ENCODE measurements around the gene CCRL2. TPM values are rescaled to one million over a fixed set of nuclear protein-coding genes. Genes with fewer than 3 reads are reported as not detected.

The CCRL2 gene
- total RNA-seq, 4 donors from 2014 or later, result 0.59 to 1.4 (median 0.99) TPM

GRCh38 chr3:46365041-46365440, 42.0 kb upstream of the CCRL2 start:
- no peaks in the 10 kb centered on the region for H3K9me3 ChIP-seq
- no peak overlapping the region for H3K4me3 ChIP-seq
- no peaks in the 10 kb centered on the region for H3K27me3 ChIP-seq
- H3K36me3 ChIP-seq, result no peaks in the 10 kb centered on the region
- no peak overlapping the region for H3K27ac ChIP-seq
- TF ChIP-seq POLR2A (IDR thresholded peaks at IDR 0.05) (no peak), CTCF (IDR thresholded peaks at IDR 0.05) (no peak), EP300 (IDR thresholded peaks at IDR 0.05) (no peak), POLR2AphosphoS5 (IDR thresholded peaks at IDR 0.05) (no peak)
- peaks cover 17% of the 10 kb centered on the region for H3K4me1 ChIP-seq
- 87% methylated on average over 4 of the region's 4 CpGs for WGBS
- DNase-seq (ENCODE audit: low spot score in 2 of 2), result no peak

- Histone ChIP-seq H3K4me1 (peaks cover 8% of the 10 kb centered on the region), H3K27ac (no peak overlapping the region), H3K4me3 (no peak overlapping the region), H3K9me3 (no peaks in the 10 kb centered on the region), H3K27me3 (no peaks in the 10 kb centered on the region), H3K36me3 (no peaks in the 10 kb centered on the region)
- no peak for DNase-seq (ENCODE audit: low spot score in 2 of 2)
- WGBS, result 79% methylated on average over 5 of the region's 5 CpGs
- TF ChIP-seq EP300 (IDR thresholded peaks at IDR 0.05), result no peak
- no peak for TF ChIP-seq POLR2A (IDR thresholded peaks at IDR 0.05)
- no peak for TF ChIP-seq POLR2AphosphoS5 (IDR thresholded peaks at IDR 0.05)
- no peak for TF ChIP-seq CTCF (IDR thresholded peaks at IDR 0.05)
Measured at GRCh38 chr3:46365737-46366524, 41.1 kb upstream of the CCRL2 start.

GRCh38 chr3:46367811-46368210, 39.2 kb upstream of the CCRL2 start:
- Histone ChIP-seq H3K4me1 (no peaks in the 10 kb centered on the region), H3K27ac (no peak overlapping the region), H3K27me3 (peaks cover 2% of the 10 kb centered on the region), H3K9me3 (no peaks in the 10 kb centered on the region), H3K4me3 (no peak overlapping the region), H3K36me3 (no peaks in the 10 kb centered on the region)
- TF ChIP-seq CTCF (IDR thresholded peaks at IDR 0.05) (no peak), EP300 (IDR thresholded peaks at IDR 0.05) (no peak), POLR2AphosphoS5 (IDR thresholded peaks at IDR 0.05) (no peak), POLR2A (IDR thresholded peaks at IDR 0.05) (no peak)
- WGBS, result 94% methylated on average over 5 of the region's 5 CpGs
- no peak for DNase-seq (ENCODE audit: low spot score in 2 of 2)

- Histone ChIP-seq H3K36me3 (no peaks in the 10 kb centered on the region), H3K27ac (no peak overlapping the region), H3K4me3 (no peak overlapping the region), H3K9me3 (no peaks in the 10 kb centered on the region), H3K4me1 (no peaks in the 10 kb centered on the region), H3K27me3 (peaks cover 3% of the 10 kb centered on the region)
- 67% methylated on average over 7 of the region's 7 CpGs for WGBS
- DNase-seq (ENCODE audit: low spot score in 2 of 2), result peak in 1 of 2 donors; percentile 69
- TF ChIP-seq EP300 (IDR thresholded peaks at IDR 0.05), result no peak
- no peak for TF ChIP-seq POLR2A (IDR thresholded peaks at IDR 0.05)
- no peak for TF ChIP-seq CTCF (IDR thresholded peaks at IDR 0.05)
- no peak for TF ChIP-seq POLR2AphosphoS5 (IDR thresholded peaks at IDR 0.05)
Measured at GRCh38 chr3:46368569-46368968, 38.5 kb upstream of the CCRL2 start.

GRCh38 chr3:46369151-46369550, 37.9 kb upstream of the CCRL2 start:
- H3K27ac ChIP-seq, result no peak overlapping the region
- DNase-seq (ENCODE audit: low spot score in 2 of 2), result no peak
- no peaks in the 10 kb centered on the region for H3K4me1 ChIP-seq
- peaks cover 6% of the 10 kb centered on the region for H3K27me3 ChIP-seq
- H3K4me3 ChIP-seq, result no peak overlapping the region
- H3K36me3 ChIP-seq, result no peaks in the 10 kb centered on the region
- WGBS, result 80% methylated on average over 4 of the region's 4 CpGs
- H3K9me3 ChIP-seq, result no peaks in the 10 kb centered on the region
- TF ChIP-seq POLR2A (IDR thresholded peaks at IDR 0.05), result no peak
- TF ChIP-seq POLR2AphosphoS5 (IDR thresholded peaks at IDR 0.05), result no peak
- TF ChIP-seq EP300 (IDR thresholded peaks at IDR 0.05), result no peak
- TF ChIP-seq CTCF (IDR thresholded peaks at IDR 0.05), result no peak

All from suprapubic skin (tissue), 4 donors.